Endothelial cell of umbilical vein (primary cell): ENCODE measurements around the gene POLR3GL. TPM values are rescaled to one million over a fixed set of nuclear protein-coding genes. Genes with fewer than 3 reads are reported as not detected.
A peak's percentile ranks its signal among the peaks of the same experiment; 100 is the strongest.
"Not testable (repeated sequence)": the region's sequence is repeated elsewhere in the genome, so short reads cannot be mapped to it uniquely, and the experiment has no call there.

Source experiments
- BruUV-seq: library from RNA; stranded (reverse); fragments of 400-500 nt; replicated peaks from 2 replicates; lab custom pipeline; 2021; lab: Mats Ljungman, UMichigan
- CTCF ChIA-PET: fragments of 300-600, 350-600 bp; sonication (Branson Sonifier 250); formaldehyde crosslinking; loops from one replicate; lab custom pipeline; 2021; ENCODE audit warnings: antibody characterized with exemption, inconsistent platforms; lab: Charles Lee
- POLR2A ChIA-PET: fragments of 300-600, 350-600 bp; sonication (Branson Sonifier 250); formaldehyde crosslinking; loops from one replicate; lab custom pipeline; 2021; ENCODE audit warnings: antibody characterized with exemption, inconsistent platforms; lab: Charles Lee
- DNase-seq: peaks from one replicate; pipeline ENCODE4 v3.0.0-alpha.2; 2011; ENCODE audit warnings: low read depth, low spot score
- FAIRE-seq: peaks from 2 replicates; lab custom pipeline; 2011; peaks lifted over from hg19 to GRCh38; lab: Jason Lieb, UNC
- H2AFZ ChIP-seq: 2 replicates; pipeline ENCODE4 v1.6.0; 2012; ENCODE audit warnings: low read depth, low read length, control low read depth, inconsistent platforms
- H3K27ac ChIP-seq: 2 replicates; pipeline ENCODE4 v1.5.1; 2011; ENCODE audit warnings: low read depth, mild to moderate bottlenecking, control low read depth, low read length, moderate library complexity; ENCODE audit not compliant: insufficient read depth
- H3K27me3 ChIP-seq, 2 experiments: 2 replicates each; pipeline versions ENCODE4 v1.6.0 to v1.6.1; 2011; ENCODE audit warnings: low read length in 2 of 2, mixed read lengths in 1 of 2; ENCODE audit not compliant: control insufficient read depth in 2 of 2, insufficient read depth in 2 of 2
- H3K36me3 ChIP-seq, 2 experiments: 2 replicates in 1 of 2; 3 replicates in 1 of 2; pipeline ENCODE4 v1.5.1; 2011; ENCODE audit warnings: low read length in 2 of 2, mild to moderate bottlenecking in 1 of 2, moderate library complexity in 1 of 2; ENCODE audit not compliant: control insufficient read depth in 2 of 2, insufficient read depth in 2 of 2; ENCODE audit errors: extremely low read depth in 1 of 2
- H3K4me1 ChIP-seq: 3 replicates; pipeline ENCODE4 v1.5.1; 2011; ENCODE audit warnings: mild to moderate bottlenecking, low read length; ENCODE audit not compliant: control insufficient read depth, insufficient read depth; ENCODE audit errors: extremely low read depth
- H3K4me2 ChIP-seq: 2 replicates; pipeline ENCODE4 v1.6.1; 2011; ENCODE audit warnings: low read length, control low read depth, mixed read lengths; ENCODE audit not compliant: insufficient read depth
- H3K4me3 ChIP-seq, 3 experiments: fragments of 200-600 bp in 1 of 3; sonication (generic), shearing (Covaris generic) in 1 of 3; replicated peaks in 1 of 3; 2 replicates each; pipeline ENCODE4 v1.5.1; 2011 to 2016; ENCODE audit warnings: control low read depth in 3 of 3, low read length in 3 of 3, mild to moderate bottlenecking in 2 of 3, inconsistent platforms in 1 of 3, low read depth in 1 of 3, moderate library complexity in 1 of 3; ENCODE audit not compliant: insufficient read depth in 1 of 3
- H3K79me2 ChIP-seq: 2 replicates; pipeline ENCODE4 v1.6.0; 2012; ENCODE audit warnings: low read length, inconsistent platforms; ENCODE audit not compliant: control insufficient read depth, insufficient read depth
- H3K9ac ChIP-seq: replicated peaks from 2 replicates; pipeline ENCODE3; 2011; ENCODE audit warnings: low read length, control low read depth; ENCODE audit not compliant: insufficient read depth; ENCODE audit errors: extremely low read depth
- H3K9me1 ChIP-seq: replicated peaks from 3 replicates; pipeline ENCODE4 v1.6.0; 2011; ENCODE audit warnings: mild to moderate bottlenecking, low read length; ENCODE audit not compliant: control insufficient read depth, insufficient read depth; ENCODE audit errors: extremely low read depth
- H3K9me3 ChIP-seq: replicated peaks from 2 replicates; pipeline ENCODE4 v1.5.1; 2012; ENCODE audit warnings: low read length, inconsistent platforms; ENCODE audit not compliant: control insufficient read depth, insufficient read depth
- H4K20me1 ChIP-seq: replicated peaks from 2 replicates; pipeline ENCODE3; 2011; ENCODE audit warnings: mild to moderate bottlenecking, low read length; ENCODE audit not compliant: control insufficient read depth, insufficient read depth; ENCODE audit errors: extremely low read depth
- CTCF ChIP-seq, 2 donors: IDR thresholded peaks; 1 replicate in 1 of 2; 2 replicates in 1 of 2; pipeline ENCODE4 v1.5.1; 2011; ENCODE audit warnings: low read length in 2 of 2, mild to moderate bottlenecking in 2 of 2, moderate library complexity in 2 of 2, control low read depth in 1 of 2, inconsistent platforms in 1 of 2, low read depth in 1 of 2; ENCODE audit not compliant: insufficient read depth in 1 of 2; ENCODE audit errors: extremely low read depth in 1 of 2
- EZH2 ChIP-seq: IDR thresholded peaks from 2 replicates; pipeline ENCODE4 v1.6.1; 2012; ENCODE audit warnings: borderline replicate concordance, low read depth, mild to moderate bottlenecking, moderate library complexity, low read length, inconsistent platforms; ENCODE audit not compliant: severe bottlenecking
- FOS ChIP-seq: IDR thresholded peaks from 2 replicates; pipeline ENCODE4 v1.6.1; 2011; ENCODE audit warnings: mild to moderate bottlenecking, low read length, moderate library complexity, borderline replicate concordance; ENCODE audit not compliant: insufficient read depth
- JUN ChIP-seq: IDR thresholded peaks from 2 replicates; pipeline ENCODE4 v1.6.1; 2011; ENCODE audit warnings: borderline replicate concordance, low read depth; ENCODE audit not compliant: insufficient read length, insufficient read depth
- POLR2A ChIP-seq: IDR thresholded peaks from 2 replicates; pipeline ENCODE4 v1.6.1; 2012; ENCODE audit warnings: low read depth, mild to moderate bottlenecking, control low read depth, low read length
- POLR2AphosphoS5 ChIP-seq: IDR thresholded peaks from 2 replicates; pipeline ENCODE4 v1.6.1; 2012; ENCODE audit warnings: low read depth, mild to moderate bottlenecking, control low read depth, low read length, moderate library complexity; ENCODE audit not compliant: insufficient read depth
- dilution Hi-C: fragments of 300-500 bp; cut with MboI; formaldehyde crosslinking; loops from one replicate; pipeline ENCODE4 v1.15.0; 2019; ENCODE audit warnings: low sequenced_read_pairs; ENCODE audit not compliant: extremely low pct_ligation_motif_present
- intact Hi-C: fragments of 100-400 bp; cut with micrococcal nuclease; formaldehyde crosslinking; loops from one replicate; pipeline ENCODE4 v1.10.0; 2022
- polyA plus RNA-seq, 4 experiments: library from polyadenylated mRNA; depleted of rRNA in 3 of 4; stranded (reverse) in 3 of 4; unstranded in 1 of 4; fragments of >200 nt; gene quantifications; 2 replicates each; pipeline versions ENCODE4 v1.2.1 to v1.2.3, GENCODE V29; 2011 to 2012; ENCODE audit warnings: missing spikeins in 1 of 4
- total RNA-seq: library from RNA; stranded (reverse); gene quantifications from 2 replicates; pipeline ENCODE4 v1.2.3, GENCODE V29; 2021
- TF ChIP-seq, protein P1 (sequence below): IDR thresholded peaks from 2 replicates; pipeline ENCODE4 v1.6.1; 2011; ENCODE audit not compliant: insufficient read depth, insufficient read length

Gene POLR3GL
- total and polyA plus RNA-seq, 2 donors (not counting 3 experiments of a cell fraction or from before 2014, with no cell fraction given) = 12.4 to 15.3 TPM

DNA sequence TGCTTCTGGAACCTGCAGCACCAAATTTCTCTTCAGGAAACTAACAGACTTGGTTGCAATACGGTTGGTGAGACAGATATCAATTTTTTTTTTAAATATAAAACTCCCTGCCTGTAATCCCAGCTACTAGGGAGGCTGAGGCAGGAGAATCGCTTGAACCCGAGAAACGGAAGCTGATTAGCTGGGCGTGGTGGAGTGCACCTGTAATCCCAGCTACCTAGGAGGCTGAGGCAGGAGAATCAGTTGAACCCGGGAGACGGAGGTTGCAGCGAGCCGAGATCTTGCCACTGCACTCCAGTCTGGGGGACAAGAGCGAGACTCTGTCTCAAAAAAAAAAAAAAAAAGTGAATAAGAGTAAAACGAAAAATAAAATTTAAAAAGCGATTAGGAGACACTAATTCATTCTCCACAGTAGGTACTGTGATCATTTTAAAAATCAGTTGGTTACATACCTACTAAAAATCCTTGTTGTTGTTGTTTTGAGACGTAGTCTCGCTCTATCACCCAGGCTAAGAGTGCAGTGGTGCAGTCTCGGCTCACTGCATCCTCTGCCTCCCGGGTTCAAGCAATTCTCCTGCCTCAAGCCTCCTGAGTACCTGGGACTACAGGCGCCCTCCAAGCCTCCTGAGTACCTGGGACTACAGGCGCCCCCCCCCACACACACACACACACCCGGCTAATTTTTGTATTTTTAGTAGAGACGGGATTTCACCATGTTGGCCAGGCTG lies 36.4 kb upstream of the POLR3GL start:
- intact Hi-C loops = loop anchor here (1.0 to 5.0 kb wide), 3 partner anchors 29 to 36 kb away; partner anchors contain the start of genes ANKRD34A and POLR3GL
- ChIA-PET CTCF (interaction anchor here (0.6 to 2.2 kb wide), 26 partner anchors 9 to 111 kb away, joined by 3 to 23 read pairs (median 5); partner anchors contain the start of genes ANKRD34A, LIX1L, NUDT17 and PEX11B), POLR2A (interaction anchor here (1.0 to 1.7 kb wide), 9 partner anchors 9 to 104 kb away, joined by 3 to 11 read pairs (median 4); partner anchors contain the start of genes ANKRD34A, LIX1L, PEX11B and PIAS3)
- H3K9ac ChIP-seq = peak overlapping the region; percentile 99
- H2AFZ ChIP-seq = peak overlapping the region; percentile 49
- H3K79me2 ChIP-seq = peaks cover 13% of the 10 kb centered on the region
- H3K27ac ChIP-seq = peak overlapping the region; percentile 94
- dilution Hi-C loops = no loop called here
- no peaks in the 10 kb centered on the region for H3K27me3 ChIP-seq
- TF ChIP-seq, protein P1, sequence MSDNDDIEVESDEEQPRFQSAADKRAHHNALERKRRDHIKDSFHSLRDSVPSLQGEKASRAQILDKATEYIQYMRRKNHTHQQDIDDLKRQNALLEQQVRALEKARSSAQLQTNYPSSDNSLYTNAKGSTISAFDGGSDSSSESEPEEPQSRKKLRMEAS = no peak
- no peak for TF ChIP-seq JUN
- no peak for TF ChIP-seq EZH2
- no peak for TF ChIP-seq FOS
- TF ChIP-seq CTCF (IDR thresholded peaks at IDR 0.05; ENCODE audit: extremely low read depth in 1 of 2, insufficient read depth in 1 of 2, low read depth in 1 of 2, low read length in 2 of 2) = no peak
- TF ChIP-seq POLR2AphosphoS5 = no peak
- TF ChIP-seq POLR2A = no peak
- TSS peak; percentile 98 for BruUV-seq
- H4K20me1 ChIP-seq = no peaks in the 10 kb centered on the region
- no peaks in the 10 kb centered on the region for H3K9me3 ChIP-seq
- DNase-seq (no peak), FAIRE-seq (peak; percentile 42)
- peaks cover 6% of the 10 kb centered on the region in 2 experiments for H3K36me3 ChIP-seq
- peak overlapping the region; percentile 70 to 89 (median 80) for H3K4me3 ChIP-seq
- H3K4me1 ChIP-seq = peaks cover 8% of the 10 kb centered on the region
- H3K4me2 ChIP-seq = peak overlapping the region; percentile 95
- no peaks in the 10 kb centered on the region for H3K9me1 ChIP-seq

DNA sequence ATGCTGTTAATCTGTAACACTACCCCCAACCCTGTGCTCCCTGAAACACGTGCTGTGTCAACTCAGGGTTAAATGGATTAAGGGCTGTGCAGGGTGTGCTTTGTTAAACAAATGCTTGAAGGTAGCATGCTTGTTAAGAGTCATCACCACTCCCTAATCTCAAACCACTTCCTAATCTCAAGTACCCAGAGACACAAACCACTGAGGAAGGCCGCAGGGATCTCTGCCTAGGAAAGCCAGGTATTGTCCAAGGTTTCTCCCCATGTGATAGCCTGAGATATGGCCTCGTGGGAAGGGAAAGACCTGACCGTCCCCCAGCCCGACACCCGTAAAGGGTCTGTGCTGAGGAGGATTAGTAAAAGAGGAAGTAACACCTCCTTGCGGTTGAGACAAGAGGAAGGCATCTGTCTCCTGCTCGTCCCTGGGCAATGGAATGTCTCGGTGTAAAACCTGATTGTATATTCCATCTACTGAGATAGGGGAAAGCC lies 31.9 kb upstream of the POLR3GL start:
- H3K4me3 ChIP-seq, BruUV-seq, CTCF ChIA-PET, DNase-seq, H3K4me2 ChIP-seq, H3K27ac ChIP-seq, H3K9me3 ChIP-seq, H3K79me2 ChIP-seq, POLR2A ChIA-PET, H2AFZ ChIP-seq, H3K9me1 ChIP-seq, H4K20me1 ChIP-seq, H3K27me3 ChIP-seq, intact Hi-C loops, H3K4me1 ChIP-seq, dilution Hi-C loops, H3K9ac ChIP-seq, FAIRE-seq: not testable (repeated sequence)
- H3K36me3 ChIP-seq = peaks cover 10 to 14% of the 10 kb centered on the region in 2 experiments
